HEK293T (cell line): ENCODE measurements around the gene LAMP1.

Experiments used
- BHLHE40 ChIP-seq: fragments of 450-650 bp; IDR thresholded peaks from 2 replicates; pipeline ENCODE4 v1.6.1; 2016; ENCODE audit warnings: mild to moderate bottlenecking, moderate library complexity, borderline replicate concordance
- FOXM1 ChIP-seq: fragments of 450-650 bp; IDR thresholded peaks from 2 replicates; pipeline ENCODE4 v1.6.1; 2017; ENCODE audit warnings: mild to moderate bottlenecking, borderline replicate concordance

DNA sequence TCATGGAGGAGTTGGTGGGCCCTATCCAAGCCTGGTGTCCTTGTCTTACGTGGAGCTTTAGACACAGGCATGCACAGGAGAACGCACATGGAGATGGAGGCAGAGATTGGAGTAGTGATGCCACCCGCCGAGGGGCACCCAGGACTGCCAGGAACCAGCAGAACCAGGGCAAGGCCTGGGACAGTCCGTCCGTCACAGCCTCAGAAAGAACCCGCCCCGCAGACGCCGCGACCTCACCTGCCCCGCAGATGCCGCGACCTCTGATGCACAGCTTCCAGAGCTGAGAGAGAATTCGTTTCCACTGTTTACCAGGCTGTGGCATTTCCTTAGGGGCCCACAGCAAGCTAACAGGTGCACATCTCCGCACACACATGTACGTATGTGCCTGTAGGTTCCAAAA, 51.6 kb downstream of the LAMP1 start:
- TF ChIP-seq BHLHE40 (no peak), FOXM1 (no peak)
